ENCODE data around the gene KCND1.
A peak's percentile ranks its signal among the peaks of the same experiment; 100 is the strongest.

The KCND1 gene

GRCh38 chrX:48971249-48972219 is at the start of gene KCND1:
KCND1 (minus strand) TSS chrX:48971844; CDS start chrX:48970271, 1,573 bp downstream.
- Histone ChIP-seq H3K4me3 (peak within 1 kb of the TSS; percentile 76), H3K9me3 (ENCODE audit: low read depth, low read length) (no peaks in the 10 kb centered on the region), H3K36me3 (ENCODE audit: insufficient read depth, low read length) (no peaks in the 10 kb centered on the region; the same call in 1 of the 2 replicates), H3K27ac (peak within 1 kb of the TSS; percentile 57), H3K9ac (ENCODE audit: insufficient read length) (no peak within 1 kb of the TSS)
- TF ChIP-seq EZH2 (IDR thresholded peaks at IDR 0.05): no peak
- peak; percentile 36; the same call in 1 of the 2 replicates for TF ChIP-seq POLR2AphosphoS5 (IDR thresholded peaks at IDR 0.05; ENCODE audit: borderline replicate concordance, low read depth, low read length)
- DNase-seq (ENCODE audit: low read depth, low spot score): peak; percentile 24

- H3K36me3 ChIP-seq (ENCODE audit: insufficient read depth, low read length): no peaks in the 10 kb centered on the region
- H3K9me3 ChIP-seq (ENCODE audit: low read depth, low read length): no peaks in the 10 kb centered on the region
- no peak for DNase-seq (ENCODE audit: low read depth, low spot score)
- H3K4me3 ChIP-seq: no peak overlapping the region
- TF ChIP-seq EZH2 (IDR thresholded peaks at IDR 0.05) (no peak), POLR2AphosphoS5 (IDR thresholded peaks at IDR 0.05; ENCODE audit: borderline replicate concordance, low read depth, low read length) (no peak), FOXP2 (optimal IDR thresholded peaks at IDR 0.05; ENCODE audit: control extremely low read depth, extremely low read length, insufficient read depth) (no peak)
- H3K27ac ChIP-seq: no peak overlapping the region
- no peak overlapping the region for H3K9ac ChIP-seq (ENCODE audit: insufficient read length)
Observed at GRCh38 chrX:49019599-49020249, 48.1 kb upstream of the KCND1 start.

GRCh38 chrX:49019050-49019449 is 47.4 kb upstream of the KCND1 start:
- H3K36me3 ChIP-seq (ENCODE audit: insufficient read depth, low read length): no peaks in the 10 kb centered on the region
- TF ChIP-seq POLR2AphosphoS5 (IDR thresholded peaks at IDR 0.05; ENCODE audit: borderline replicate concordance, low read depth, low read length): no peak
- TF ChIP-seq EZH2 (IDR thresholded peaks at IDR 0.05): no peak
- TF ChIP-seq FOXP2 (optimal IDR thresholded peaks at IDR 0.05; ENCODE audit: control extremely low read depth, extremely low read length, insufficient read depth): no peak

GRCh38 chrX:49003696-49004095 is 32.1 kb upstream of the KCND1 start:
- DNase-seq (ENCODE audit: low read depth, low spot score): no peak
- H3K9ac ChIP-seq (ENCODE audit: insufficient read length): no peak overlapping the region

More at GRCh38 chrX:49019050-49019449, 47.4 kb upstream of the KCND1 start:
- H3K9ac ChIP-seq (ENCODE audit: insufficient read length): no peak overlapping the region
- no peak overlapping the region for H3K4me3 ChIP-seq
- no peak overlapping the region for H3K27ac ChIP-seq
- no peaks in the 10 kb centered on the region for H3K9me3 ChIP-seq (ENCODE audit: low read depth, low read length)
- no peak for DNase-seq (ENCODE audit: low read depth, low spot score)

GRCh38 chrX:49002091-49002935 is 30.7 kb upstream of the KCND1 start, which contains the start of gene GRIPAP1:
GRIPAP1 (minus strand) TSS chrX:49002264; CDS start chrX:49002229, 35 bp downstream.
- no peaks in the 10 kb centered on the region; the same call in 1 of the 2 replicates for H3K36me3 ChIP-seq (ENCODE audit: insufficient read depth, low read length)
- H3K9me3 ChIP-seq (ENCODE audit: low read depth, low read length): no peaks in the 10 kb centered on the region
- peak within 1 kb of the TSS; percentile 96 for H3K27ac ChIP-seq
- peak; percentile 76 for DNase-seq (ENCODE audit: low read depth, low spot score)
- peak within 1 kb of the TSS; percentile 90 for H3K9ac ChIP-seq (ENCODE audit: insufficient read length)
- peak within 1 kb of the TSS; percentile 89 for H3K4me3 ChIP-seq
- TF ChIP-seq EZH2 (IDR thresholded peaks at IDR 0.05) (no peak), POLR2AphosphoS5 (IDR thresholded peaks at IDR 0.05; ENCODE audit: borderline replicate concordance, low read depth, low read length) (peak; percentile 77; the same call in 1 of the 2 replicates), FOXP2 (optimal IDR thresholded peaks at IDR 0.05; ENCODE audit: control extremely low read depth, extremely low read length, insufficient read depth) (peak; percentile 19)

More at GRCh38 chrX:49003696-49004095, 32.1 kb upstream of the KCND1 start:
- no peak overlapping the region for H3K4me3 ChIP-seq
- H3K27ac ChIP-seq: no peak overlapping the region
- TF ChIP-seq FOXP2 (optimal IDR thresholded peaks at IDR 0.05; ENCODE audit: control extremely low read depth, extremely low read length, insufficient read depth): no peak
- no peak for TF ChIP-seq POLR2AphosphoS5 (IDR thresholded peaks at IDR 0.05; ENCODE audit: borderline replicate concordance, low read depth, low read length)
- no peak for TF ChIP-seq EZH2 (IDR thresholded peaks at IDR 0.05)
- no peaks in the 10 kb centered on the region for H3K9me3 ChIP-seq (ENCODE audit: low read depth, low read length)
- H3K36me3 ChIP-seq (ENCODE audit: insufficient read depth, low read length): no peaks in the 10 kb centered on the region; the same call in 1 of the 2 replicates

- Histone ChIP-seq H3K4me3 (peak overlapping the region; percentile 89), H3K9me3 (ENCODE audit: low read depth, low read length) (no peaks in the 10 kb centered on the region), H3K9ac (ENCODE audit: insufficient read length) (peak overlapping the region; percentile 90), H3K36me3 (ENCODE audit: insufficient read depth, low read length) (no peaks in the 10 kb centered on the region; the same call in 1 of the 2 replicates), H3K27ac (peak overlapping the region; percentile 96)
- TF ChIP-seq FOXP2 (optimal IDR thresholded peaks at IDR 0.05; ENCODE audit: control extremely low read depth, extremely low read length, insufficient read depth) (no peak), POLR2AphosphoS5 (IDR thresholded peaks at IDR 0.05; ENCODE audit: borderline replicate concordance, low read depth, low read length) (no peak), EZH2 (IDR thresholded peaks at IDR 0.05) (no peak)
- DNase-seq (ENCODE audit: low read depth, low spot score): no peak
Observed at GRCh38 chrX:49001521-49002090, 30.0 kb upstream of the KCND1 start.

GRCh38 chrX:49000636-49001035 is 29.0 kb upstream of the KCND1 start:
- Histone ChIP-seq H3K9me3 (ENCODE audit: low read depth, low read length) (no peaks in the 10 kb centered on the region), H3K36me3 (ENCODE audit: insufficient read depth, low read length) (no peaks in the 10 kb centered on the region; the same call in 1 of the 2 replicates), H3K27ac (no peak overlapping the region), H3K4me3 (no peak overlapping the region), H3K9ac (ENCODE audit: insufficient read length) (no peak overlapping the region)
- TF ChIP-seq POLR2AphosphoS5 (IDR thresholded peaks at IDR 0.05; ENCODE audit: borderline replicate concordance, low read depth, low read length) (no peak), FOXP2 (optimal IDR thresholded peaks at IDR 0.05; ENCODE audit: control extremely low read depth, extremely low read length, insufficient read depth) (no peak), EZH2 (IDR thresholded peaks at IDR 0.05) (no peak)
- DNase-seq (ENCODE audit: low read depth, low spot score): no peak
